ENCODE measurements around the gene POLE. TPM values are rescaled to one million over a fixed set of nuclear protein-coding genes. Genes with fewer than 3 reads are reported as not detected.

Gene POLE
- total RNA-seq, 1 experiment from 2014 or later: 167 TPM

- no peak for DNase-seq
- Histone ChIP-seq H3K4me1 (no peaks in the 10 kb centered on the region), H3K9me3 (no peaks in the 10 kb centered on the region), H3K36me3 (ENCODE audit: control insufficient read depth, insufficient read depth, low read length) (peaks cover 2% of the 10 kb centered on the region), H3K4me3 (ENCODE audit: low read depth, low read length) (no peak overlapping the region), H3K27me3 (replicated peaks; ENCODE audit: control insufficient read depth, insufficient read depth, low read length) (no peaks in the 10 kb centered on the region)
- CTCF ChIA-PET: no interaction called here
- Mint-ChIP-seq H3K4me1 (ENCODE audit: low read depth, unreplicated experiment) (no peaks in the 10 kb centered on the region), H3K27ac (ENCODE audit: unreplicated experiment) (no peak overlapping the region), H3K27me3 (ENCODE audit: insufficient read depth, unreplicated experiment) (no peaks in the 10 kb centered on the region), H3K9me3 (ENCODE audit: unreplicated experiment) (no peaks in the 10 kb centered on the region), H3K4me3 (ENCODE audit: unreplicated experiment) (no peak overlapping the region), H3K36me3 (ENCODE audit: insufficient read depth, unreplicated experiment) (peaks cover 90% of the 10 kb centered on the region)
- TF ChIP-seq CTCF (IDR thresholded peaks at IDR 0.05; ENCODE audit: insufficient read depth in 1 of 2, low read depth in 1 of 2, low read length in 1 of 2, severe bottlenecking in 1 of 2, unreplicated experiment in 1 of 2): no peak
- POLR2A ChIA-PET: no interaction called here
- BruUV-seq (replicated peaks): no TSS peak
- intact Hi-C loops (cut with micrococcal nuclease; ENCODE audit: unreplicated experiment): no loop called here
Observed at GRCh38 chr12:132673288-132674179, 13.6 kb downstream of the POLE start.

- no peak overlapping the region for H3K27ac Mint-ChIP-seq (ENCODE audit: unreplicated experiment)
- Histone ChIP-seq H3K4me3 (ENCODE audit: low read depth, low read length) (no peak overlapping the region), H3K4me1 (no peaks in the 10 kb centered on the region), H3K9me3 (no peaks in the 10 kb centered on the region), H3K27me3 (replicated peaks; ENCODE audit: control insufficient read depth, insufficient read depth, low read length) (no peaks in the 10 kb centered on the region), H3K36me3 (ENCODE audit: control insufficient read depth, insufficient read depth, low read length) (peaks cover 2% of the 10 kb centered on the region)
- H3K27me3 Mint-ChIP-seq (ENCODE audit: insufficient read depth, unreplicated experiment): no peaks in the 10 kb centered on the region
- peaks cover 91% of the 10 kb centered on the region for H3K36me3 Mint-ChIP-seq (ENCODE audit: insufficient read depth, unreplicated experiment)
- H3K9me3 Mint-ChIP-seq (ENCODE audit: unreplicated experiment): no peaks in the 10 kb centered on the region
- no peak for DNase-seq
- ChIA-PET POLR2A (no interaction called here), CTCF (no interaction called here)
- H3K4me3 Mint-ChIP-seq (ENCODE audit: unreplicated experiment): no peak overlapping the region
- no peaks in the 10 kb centered on the region for H3K4me1 Mint-ChIP-seq (ENCODE audit: low read depth, unreplicated experiment)
- BruUV-seq (replicated peaks): no TSS peak
- no peak for TF ChIP-seq CTCF (IDR thresholded peaks at IDR 0.05; ENCODE audit: insufficient read depth in 1 of 2, low read depth in 1 of 2, low read length in 1 of 2, severe bottlenecking in 1 of 2, unreplicated experiment in 1 of 2)
- intact Hi-C loops (cut with micrococcal nuclease; ENCODE audit: unreplicated experiment): no loop called here
Observed at GRCh38 chr12:132672678-132673077, 14.5 kb downstream of the POLE start.

GRCh38 chr12:132672116-132672515, 15.0 kb downstream of the POLE start:
- Histone ChIP-seq H3K4me3 (ENCODE audit: low read depth, low read length) (no peak overlapping the region), H3K36me3 (ENCODE audit: control insufficient read depth, insufficient read depth, low read length) (no peaks in the 10 kb centered on the region; the same call in none of the 2 replicates), H3K9me3 (no peaks in the 10 kb centered on the region), H3K4me1 (no peaks in the 10 kb centered on the region), H3K27me3 (replicated peaks; ENCODE audit: control insufficient read depth, insufficient read depth, low read length) (no peaks in the 10 kb centered on the region)
- BruUV-seq (replicated peaks): no TSS peak
- DNase-seq: no peak
- intact Hi-C loops (cut with micrococcal nuclease; ENCODE audit: unreplicated experiment): no loop called here
- H3K4me3 Mint-ChIP-seq (ENCODE audit: unreplicated experiment): no peak overlapping the region
- H3K36me3 Mint-ChIP-seq (ENCODE audit: insufficient read depth, unreplicated experiment): peaks cover 91% of the 10 kb centered on the region
- ChIA-PET POLR2A (no interaction called here), CTCF (no interaction called here)
- no peaks in the 10 kb centered on the region for H3K27me3 Mint-ChIP-seq (ENCODE audit: insufficient read depth, unreplicated experiment)
- H3K9me3 Mint-ChIP-seq (ENCODE audit: unreplicated experiment): no peaks in the 10 kb centered on the region
- no peak for TF ChIP-seq CTCF (IDR thresholded peaks at IDR 0.05; ENCODE audit: insufficient read depth in 1 of 2, low read depth in 1 of 2, low read length in 1 of 2, severe bottlenecking in 1 of 2, unreplicated experiment in 1 of 2)
- H3K4me1 Mint-ChIP-seq (ENCODE audit: low read depth, unreplicated experiment): no peaks in the 10 kb centered on the region
- no peak overlapping the region for H3K27ac Mint-ChIP-seq (ENCODE audit: unreplicated experiment)

Measured in Caco-2 (cell line).